ENCODE data around the gene FGFR2.
"Not testable (repeated sequence)": the region's sequence is repeated elsewhere in the genome, so short reads cannot be mapped to it uniquely, and the experiment has no call there.

The FGFR2 gene

DNA sequence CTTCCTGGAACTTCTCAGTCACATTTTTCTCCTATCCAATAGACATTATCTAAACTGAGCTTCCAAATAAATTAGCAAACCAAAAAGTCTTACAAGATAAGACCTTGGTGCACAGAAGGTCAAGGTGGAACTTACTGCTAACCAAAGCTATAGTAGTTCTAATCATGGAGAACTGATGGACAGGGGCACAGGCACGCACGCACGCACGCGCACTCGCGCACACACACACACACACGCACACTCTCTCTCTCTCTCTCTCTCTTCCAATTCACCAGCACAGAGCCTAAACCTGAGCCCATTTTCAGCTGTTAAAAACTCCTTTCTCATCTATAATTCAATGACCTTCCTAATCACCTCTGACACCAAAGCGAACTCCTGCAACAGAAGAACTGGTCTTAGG lies 7.5 kb downstream of the FGFR2 start:
- no peak for DNase-seq (ENCODE audit: low read depth in 2 of 2)

- no peak for DNase-seq (ENCODE audit: low read depth in 2 of 2)
Observed at GRCh38 chr10:121589553-121589952, 8.7 kb downstream of the FGFR2 start.

DNA sequence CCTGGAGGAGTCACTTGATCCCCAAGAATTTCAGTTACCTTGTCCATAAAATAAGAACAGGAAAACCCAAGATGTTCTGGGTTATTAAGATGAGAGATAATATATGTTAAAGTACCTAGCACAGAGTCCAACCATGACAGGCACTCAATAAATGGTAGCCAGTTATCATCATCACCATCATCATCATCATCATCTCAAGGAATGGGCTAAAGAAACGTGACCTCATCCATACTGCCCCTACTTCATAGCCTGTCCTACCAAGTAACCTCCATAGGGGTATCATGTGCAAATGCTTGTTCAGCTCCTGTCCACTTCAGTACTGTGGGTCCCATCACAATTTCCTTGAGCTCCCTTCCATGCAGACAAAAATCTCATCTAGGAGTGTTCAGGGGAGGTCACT lies 14.4 kb downstream of the FGFR2 start:
- no peak for DNase-seq (ENCODE audit: low read depth in 2 of 2)

- no peak for DNase-seq (ENCODE audit: low read depth in 2 of 2)
Observed at GRCh38 chr10:121583258-121583657, 15.0 kb downstream of the FGFR2 start.

GRCh38 chr10:121580276-121581116 lies 17.7 kb downstream of the FGFR2 start:
- DNase-seq (ENCODE audit: low read depth in 2 of 2) = no peak

DNA sequence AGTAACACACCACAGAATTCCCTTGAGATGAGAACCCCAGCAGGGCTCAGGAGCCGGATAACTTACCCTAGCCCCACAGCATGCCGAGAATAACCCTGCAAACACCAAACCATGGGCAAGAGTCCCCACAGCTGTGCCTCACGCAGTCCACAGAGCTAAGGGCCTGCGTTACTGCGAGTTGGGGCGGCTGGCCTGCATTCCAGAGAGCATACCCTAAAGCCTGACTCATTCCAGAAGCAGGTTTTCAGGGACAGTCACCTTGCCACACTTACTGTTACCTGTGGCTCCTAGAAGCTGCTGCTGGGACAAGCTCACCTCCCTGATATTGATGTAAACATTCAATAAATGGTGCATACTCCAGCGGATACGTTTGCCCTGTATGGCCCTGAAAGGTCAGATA lies 18.6 kb downstream of the FGFR2 start:
- DNase-seq (ENCODE audit: low read depth in 2 of 2) = no peak

DNA sequence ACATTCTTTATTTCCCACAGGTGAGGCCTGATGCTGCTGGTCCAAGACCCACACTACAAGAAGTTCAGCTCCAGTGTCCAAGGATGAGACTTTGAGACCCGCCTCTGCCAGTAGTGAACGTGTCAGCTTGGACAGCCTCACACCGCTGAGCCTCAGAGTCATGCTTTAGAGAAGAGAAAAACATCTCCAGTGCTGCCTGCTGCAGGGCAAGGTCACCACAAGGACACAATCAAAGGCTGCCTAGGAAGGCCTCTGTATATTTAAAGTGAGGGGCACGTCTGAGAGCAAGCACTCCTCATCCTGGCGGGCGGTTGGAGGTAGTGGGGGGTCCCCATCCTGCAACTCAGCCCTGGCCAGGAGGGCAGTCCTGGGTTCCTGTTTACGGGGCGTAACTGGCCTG lies 19.3 kb downstream of the FGFR2 start:
- DNase-seq (ENCODE audit: low read depth in 2 of 2) = no peak

GRCh38 chr10:121578298-121578697 lies 19.9 kb downstream of the FGFR2 start:
- no peak for DNase-seq (ENCODE audit: low read depth in 2 of 2)

DNA sequence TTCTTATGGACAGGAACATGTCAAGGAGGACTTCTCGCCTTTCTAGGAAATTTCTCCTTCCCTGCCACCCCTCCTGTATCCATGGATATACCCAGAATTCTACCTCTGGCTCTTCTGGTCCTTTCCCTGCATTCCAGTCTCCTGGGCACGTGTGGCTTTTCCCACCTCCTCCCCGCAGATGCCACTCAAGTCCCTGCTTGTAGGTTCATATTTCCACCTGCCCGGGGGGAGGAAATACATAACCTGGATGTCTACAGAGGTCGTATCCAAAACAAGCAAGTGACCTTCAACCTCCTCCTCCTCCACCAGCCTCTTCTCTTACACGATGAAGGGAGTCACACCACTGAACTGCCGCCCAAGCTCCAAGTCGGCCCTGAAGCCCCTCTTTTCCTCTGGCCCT lies 20.7 kb downstream of the FGFR2 start:
- no peak for DNase-seq (ENCODE audit: low read depth in 2 of 2)

DNA sequence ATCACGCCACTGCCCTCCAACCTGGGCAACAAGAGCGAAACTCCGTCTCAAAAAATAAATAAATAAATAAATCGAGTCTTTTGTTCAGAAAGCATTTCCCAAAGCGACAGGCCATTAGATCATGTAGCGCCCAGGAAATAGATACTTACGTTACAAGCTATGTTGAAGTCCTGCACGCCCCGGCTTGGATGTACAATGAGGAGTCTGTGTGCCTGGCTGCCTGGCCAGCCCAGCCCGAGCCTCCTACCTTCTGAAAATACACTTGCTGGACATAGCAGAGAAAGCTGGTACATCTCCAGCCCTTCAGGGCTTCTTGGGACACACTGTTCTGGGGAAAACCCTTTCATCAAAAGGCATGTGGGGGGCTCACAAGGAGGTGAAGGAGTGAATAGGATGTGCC lies 22.1 kb downstream of the FGFR2 start:
- DNase-seq (ENCODE audit: low read depth in 2 of 2) = no peak

DNA sequence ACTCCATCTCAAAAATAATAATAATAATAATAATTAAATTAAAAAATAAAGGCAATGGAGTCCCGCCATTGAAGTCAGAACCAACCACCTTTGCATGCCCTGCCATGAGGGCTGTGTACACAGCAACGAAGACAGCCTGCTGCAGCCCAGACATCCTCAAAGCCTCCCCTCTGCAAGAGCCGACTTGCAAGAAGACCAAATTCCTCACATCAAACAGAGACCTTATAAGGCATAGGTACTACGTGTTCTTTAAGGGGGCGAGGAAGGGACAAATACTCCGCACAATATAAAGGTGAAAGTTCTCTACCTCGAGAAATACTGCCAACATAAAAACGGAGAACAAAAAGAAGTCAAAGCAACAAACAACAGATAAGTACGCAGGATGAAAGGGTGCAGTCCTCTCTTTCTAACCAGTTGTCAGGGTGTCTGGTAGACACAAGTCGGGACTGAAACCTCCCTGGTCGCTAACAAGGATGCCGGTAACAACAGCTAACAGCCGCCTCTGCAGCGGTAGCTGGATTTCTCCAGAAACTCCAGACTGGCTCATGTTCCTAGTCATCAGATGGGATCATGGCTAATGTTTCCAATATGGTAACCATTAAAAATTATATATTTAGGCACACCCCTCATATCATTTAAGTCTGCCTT lies 23.6 kb downstream of the FGFR2 start:
- no peak for DNase-seq (ENCODE audit: low read depth in 2 of 2)

DNA sequence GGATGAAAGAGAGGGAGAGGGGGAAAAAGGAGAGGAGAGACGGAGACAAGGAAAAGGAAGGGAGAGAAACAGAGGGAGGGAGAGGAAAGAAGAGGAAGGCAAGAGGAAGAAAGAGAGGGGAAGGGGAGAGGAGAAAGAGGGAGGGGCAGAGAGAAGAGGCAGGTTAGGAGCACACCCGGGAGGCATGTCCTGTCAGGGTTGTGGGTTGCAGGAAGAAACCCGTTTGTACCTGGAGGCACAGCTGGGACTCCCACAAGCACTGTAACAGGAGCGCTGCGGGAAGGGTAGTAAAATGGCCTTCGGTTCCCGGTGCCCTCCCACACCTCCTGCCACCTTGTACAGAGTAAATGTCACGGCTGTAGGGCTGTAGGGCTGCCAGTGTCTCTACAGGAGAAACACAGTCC lies 24.7 kb downstream of the FGFR2 start:
- DNase-seq (ENCODE audit: low read depth in 2 of 2) = no peak

- DNase-seq (ENCODE audit: low read depth in 2 of 2) = no peak
Observed at GRCh38 chr10:121572859-121573537, 25.2 kb downstream of the FGFR2 start.

- DNase-seq (ENCODE audit: low read depth in 2 of 2) = no peak
Observed at GRCh38 chr10:121570315-121570714, 27.9 kb downstream of the FGFR2 start.

DNA sequence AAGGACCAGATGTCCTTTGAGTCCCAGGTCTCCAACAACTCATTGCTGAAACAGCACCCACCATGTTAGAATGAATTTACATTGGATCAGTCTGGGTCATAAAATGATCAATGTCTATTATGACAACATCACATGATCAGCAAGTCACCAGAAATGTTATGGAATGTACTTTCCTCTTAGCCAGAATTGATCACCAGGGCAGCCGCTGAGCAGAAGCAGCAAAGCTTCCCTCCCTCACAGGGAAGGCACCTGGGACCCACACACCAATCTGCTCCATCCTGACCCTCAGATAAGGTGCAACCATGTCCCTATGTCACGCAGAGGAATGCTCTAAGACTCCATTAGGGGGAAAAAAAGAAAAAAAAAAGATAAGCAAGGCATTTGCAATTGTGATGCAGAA lies 30.0 kb downstream of the FGFR2 start:
- no peak for DNase-seq (ENCODE audit: low read depth in 2 of 2)

GRCh38 chr10:121567569-121567968 lies 30.7 kb downstream of the FGFR2 start:
- DNase-seq (ENCODE audit: low read depth in 2 of 2) = no peak

GRCh38 chr10:121566755-121567154 lies 31.5 kb downstream of the FGFR2 start:
- DNase-seq (ENCODE audit: low read depth in 2 of 2) = no peak

GRCh38 chr10:121559326-121560026 lies 38.8 kb downstream of the FGFR2 start:
- no peak for DNase-seq (ENCODE audit: low read depth in 2 of 2)

DNA sequence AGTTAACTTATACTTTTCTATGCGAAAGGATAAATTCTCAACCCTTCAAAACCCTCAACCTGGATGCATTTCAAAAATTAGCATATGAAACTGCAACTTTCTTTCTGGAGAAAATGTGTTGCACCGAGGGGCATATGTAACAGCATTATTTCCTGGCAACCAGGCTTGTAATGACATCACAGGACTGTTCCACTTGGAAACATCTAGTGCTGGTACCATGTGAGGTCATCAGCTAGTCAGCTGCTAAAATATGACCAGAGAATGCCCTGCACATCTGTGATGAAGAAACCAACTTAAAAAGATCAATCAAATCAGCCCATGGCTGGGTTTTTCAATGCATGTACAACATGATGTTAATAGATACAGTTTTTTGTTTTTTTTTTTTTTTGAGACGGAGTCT lies 40.0 kb downstream of the FGFR2 start:
- no peak for DNase-seq (ENCODE audit: low read depth in 2 of 2)

DNA sequence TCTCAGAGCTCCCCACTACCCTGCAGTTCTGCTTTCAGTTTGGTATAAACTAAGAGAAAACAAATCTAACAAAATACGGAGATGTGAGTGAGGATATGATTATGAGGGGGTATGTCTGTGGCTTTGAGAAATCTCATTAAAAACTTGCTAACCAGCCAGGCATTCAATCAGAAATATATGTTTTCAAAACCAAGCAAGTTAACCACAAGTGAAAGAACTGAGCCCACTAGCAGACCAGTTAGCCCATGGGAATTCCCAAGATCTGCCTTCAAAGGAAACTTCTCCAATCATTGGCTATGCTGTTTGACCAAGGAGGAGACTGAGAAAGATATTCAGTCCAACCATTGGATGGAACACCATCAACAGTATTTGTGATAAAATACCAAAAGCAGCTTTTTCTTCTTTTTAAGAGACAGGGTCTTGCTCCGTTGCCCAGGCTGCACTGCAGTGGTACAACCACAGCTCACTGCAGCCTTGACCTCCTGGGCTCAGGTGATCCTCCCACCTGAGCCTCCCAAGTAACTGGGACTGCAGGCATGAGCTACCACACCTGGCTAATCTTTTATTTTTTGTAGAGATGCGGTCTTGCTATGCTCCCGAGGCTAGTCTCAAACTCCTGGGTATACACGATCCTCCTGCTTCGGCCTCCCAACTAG lies 41.2 kb downstream of the FGFR2 start:
- no peak for DNase-seq (ENCODE audit: low read depth in 2 of 2)

- no peak for DNase-seq (ENCODE audit: low read depth in 2 of 2)
Observed at GRCh38 chr10:121556455-121556854, 41.8 kb downstream of the FGFR2 start.

GRCh38 chr10:121554916-121555315 lies 43.3 kb downstream of the FGFR2 start:
- not testable (repeated sequence) for DNase-seq (ENCODE audit: low read depth in 2 of 2)

Measured in fibroblast of skin of left quadriceps (primary cell).